ENCODE data around the gene F2RL2.

DNA sequence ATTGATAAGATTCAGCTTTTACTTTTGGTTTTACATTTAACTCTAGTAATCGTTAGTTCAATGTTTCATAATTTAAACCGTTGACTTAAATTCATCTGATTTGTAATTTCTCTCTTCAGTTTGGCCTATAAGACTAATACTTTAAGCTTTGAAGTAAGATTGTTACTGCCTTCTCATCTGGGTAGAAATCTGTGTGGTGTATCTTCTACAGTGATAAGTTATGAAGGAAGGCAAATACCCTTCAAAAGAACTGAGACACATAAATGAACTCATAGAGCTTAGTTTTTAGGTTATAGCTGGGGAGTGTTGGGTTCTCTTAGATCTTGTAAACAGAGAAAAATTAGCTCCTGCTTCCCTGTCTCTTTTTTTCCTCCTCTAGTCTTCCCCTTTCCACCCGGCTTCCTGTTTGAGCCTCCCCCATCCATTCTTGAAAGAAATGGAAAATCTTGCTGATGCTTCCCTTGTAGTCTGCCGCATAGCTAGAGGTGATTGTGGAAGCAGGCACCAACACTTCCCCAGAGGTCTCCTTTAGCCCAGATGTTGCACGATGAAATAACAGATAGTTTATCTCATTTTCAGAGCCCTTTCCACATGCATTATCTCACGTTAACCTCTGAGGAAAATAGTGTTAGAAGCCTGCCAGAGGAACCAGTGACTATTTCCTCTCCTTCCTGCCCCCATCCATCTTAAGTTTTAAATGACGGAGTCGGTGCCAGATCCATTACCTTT lies 2.0 kb upstream of the F2RL2 start:
- TF ChIP-seq, protein P1, sequence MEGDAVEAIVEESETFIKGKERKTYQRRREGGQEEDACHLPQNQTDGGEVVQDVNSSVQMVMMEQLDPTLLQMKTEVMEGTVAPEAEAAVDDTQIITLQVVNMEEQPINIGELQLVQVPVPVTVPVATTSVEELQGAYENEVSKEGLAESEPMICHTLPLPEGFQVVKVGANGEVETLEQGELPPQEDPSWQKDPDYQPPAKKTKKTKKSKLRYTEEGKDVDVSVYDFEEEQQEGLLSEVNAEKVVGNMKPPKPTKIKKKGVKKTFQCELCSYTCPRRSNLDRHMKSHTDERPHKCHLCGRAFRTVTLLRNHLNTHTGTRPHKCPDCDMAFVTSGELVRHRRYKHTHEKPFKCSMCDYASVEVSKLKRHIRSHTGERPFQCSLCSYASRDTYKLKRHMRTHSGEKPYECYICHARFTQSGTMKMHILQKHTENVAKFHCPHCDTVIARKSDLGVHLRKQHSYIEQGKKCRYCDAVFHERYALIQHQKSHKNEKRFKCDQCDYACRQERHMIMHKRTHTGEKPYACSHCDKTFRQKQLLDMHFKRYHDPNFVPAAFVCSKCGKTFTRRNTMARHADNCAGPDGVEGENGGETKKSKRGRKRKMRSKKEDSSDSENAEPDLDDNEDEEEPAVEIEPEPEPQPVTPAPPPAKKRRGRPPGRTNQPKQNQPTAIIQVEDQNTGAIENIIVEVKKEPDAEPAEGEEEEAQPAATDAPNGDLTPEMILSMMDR (conservative IDR thresholded peaks at IDR 0.05 in 1 of 2, IDR thresholded peaks at IDR 0.05 in 1 of 2; ENCODE audit: extremely low read depth in 1 of 2, insufficient read depth in 1 of 2, low read depth in 1 of 2, low read length in 2 of 2) = no peak
- TF ChIP-seq EZH2 (IDR thresholded peaks at IDR 0.05; ENCODE audit: borderline replicate concordance, low read length) = no peak
